Stomach smooth muscle (tissue), 2 donors: ENCODE measurements around the gene RASL10B.
A peak's percentile ranks its signal among the peaks of the same experiment; 100 is the strongest.

Source experiments
- H3K27ac ChIP-seq: one replicate; pipeline ENCODE4 v1.7.0; 2013; ENCODE audit warnings: mild to moderate bottlenecking, low read length, inconsistent platforms
- H3K27me3 ChIP-seq, 2 donors: one replicate each; pipeline ENCODE4 v1.7.0; 2013; ENCODE audit warnings: low read length in 2 of 2; ENCODE audit not compliant: insufficient read depth in 2 of 2, control insufficient read depth in 1 of 2
- H3K36me3 ChIP-seq, 2 donors: one replicate each; pipeline ENCODE4 v1.7.0; 2013; ENCODE audit warnings: low read length in 2 of 2; ENCODE audit not compliant: control insufficient read depth in 2 of 2, insufficient read depth in 2 of 2
- H3K4me1 ChIP-seq: one replicate; pipeline ENCODE4 v1.7.0; 2013; ENCODE audit warnings: low read length; ENCODE audit not compliant: control insufficient read depth, insufficient read depth
- H3K4me3 ChIP-seq, 2 donors: one replicate each; pipeline ENCODE4 v1.7.0; 2013; ENCODE audit warnings: low read length in 2 of 2
- H3K9ac ChIP-seq, 2 donors: one replicate each; pipeline ENCODE4 v1.7.0; 2013; ENCODE audit warnings: low read length in 2 of 2, mild to moderate bottlenecking in 1 of 2
- H3K9me3 ChIP-seq, 2 donors: one replicate each; pipeline ENCODE4 v1.7.0; 2013; ENCODE audit warnings: low read length in 2 of 2; ENCODE audit not compliant: control insufficient read depth in 2 of 2
- donor health status: healthy.
- donor health status: Pancreatic carcinoma.

RASL10B gene, protein sequence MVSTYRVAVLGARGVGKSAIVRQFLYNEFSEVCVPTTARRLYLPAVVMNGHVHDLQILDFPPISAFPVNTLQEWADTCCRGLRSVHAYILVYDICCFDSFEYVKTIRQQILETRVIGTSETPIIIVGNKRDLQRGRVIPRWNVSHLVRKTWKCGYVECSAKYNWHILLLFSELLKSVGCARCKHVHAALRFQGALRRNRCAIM

GRCh38 chr17:35731239-35731916 lies at the start of gene RASL10B:
RASL10B (plus strand) TSS chr17:35731639; CDS start chr17:35735185, 3,546 bp downstream.
- Histone ChIP-seq H3K27ac (no peak within 1 kb of the TSS), H3K9ac (peak within 1 kb of the TSS; percentile 42 to 56), H3K27me3 (no peaks in the 10 kb centered on the region), H3K36me3 (no peaks in the 10 kb centered on the region), H3K4me1 (peaks cover 17% of the 10 kb centered on the region), H3K4me3 (peak within 1 kb of the TSS; percentile 71), H3K9me3 (no peaks in the 10 kb centered on the region)

GRCh38 chr17:35683591-35683990 lies 47.8 kb upstream of the RASL10B start:
- no peak overlapping the region for H3K9ac ChIP-seq
- H3K36me3 ChIP-seq = peaks cover 14 to 35% of the 10 kb centered on the region in 2 donors
- no peak overlapping the region for H3K4me3 ChIP-seq
- H3K9me3 ChIP-seq = no peaks in the 10 kb centered on the region
- no peaks in the 10 kb centered on the region for H3K4me1 ChIP-seq
- no peak overlapping the region for H3K27ac ChIP-seq
- H3K27me3 ChIP-seq = no peaks in the 10 kb centered on the region

DNA sequence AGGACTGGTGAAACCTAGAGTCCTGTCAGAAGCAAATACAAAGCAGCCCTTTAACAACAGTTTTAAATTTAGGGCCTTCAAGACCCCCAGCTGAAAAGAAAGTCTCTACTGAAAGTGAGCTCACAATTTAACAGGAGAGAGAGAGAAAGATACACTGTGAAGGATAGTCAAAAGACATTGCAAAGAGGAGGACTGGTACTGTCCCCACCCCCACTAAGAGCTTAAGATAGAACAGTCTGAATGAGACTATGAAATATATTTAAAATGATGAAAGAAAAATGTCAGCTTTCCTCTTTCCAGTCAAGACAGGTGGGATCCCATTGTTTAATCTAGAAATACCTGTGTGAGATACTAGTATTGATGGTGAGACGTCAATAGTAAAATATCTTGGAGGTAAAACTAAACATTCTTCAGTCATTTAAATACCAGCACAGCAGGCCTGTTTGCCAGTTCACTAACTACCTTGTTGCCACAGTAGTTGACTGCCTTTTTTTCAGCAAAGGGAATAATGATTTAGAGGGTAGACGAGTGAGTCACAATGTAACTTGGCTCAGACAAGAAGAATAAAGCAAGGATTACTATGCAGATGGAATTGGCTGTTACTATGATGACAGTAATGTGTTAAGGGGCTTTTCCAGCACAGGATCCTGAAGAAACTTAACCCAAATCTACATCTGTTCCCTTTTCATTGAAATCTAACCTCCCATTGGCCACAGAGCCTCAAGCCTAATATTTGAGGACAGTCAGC lies 47.2 kb upstream of the RASL10B start:
- H3K9ac ChIP-seq = no peak overlapping the region
- no peaks in the 10 kb centered on the region for H3K9me3 ChIP-seq
- peaks cover 14 to 35% of the 10 kb centered on the region in 2 donors for H3K36me3 ChIP-seq
- H3K27me3 ChIP-seq = no peaks in the 10 kb centered on the region
- no peak overlapping the region for H3K4me3 ChIP-seq
- H3K4me1 ChIP-seq = no peaks in the 10 kb centered on the region
- no peak overlapping the region for H3K27ac ChIP-seq

GRCh38 chr17:35692512-35693210 lies 38.8 kb upstream of the RASL10B start:
- Histone ChIP-seq H3K27me3 (no peaks in the 10 kb centered on the region), H3K9me3 (no peaks in the 10 kb centered on the region), H3K9ac (no peak overlapping the region), H3K36me3 (peaks cover 23 to 24% of the 10 kb centered on the region in 2 donors), H3K4me3 (no peak overlapping the region), H3K4me1 (no peaks in the 10 kb centered on the region), H3K27ac (no peak overlapping the region)

DNA sequence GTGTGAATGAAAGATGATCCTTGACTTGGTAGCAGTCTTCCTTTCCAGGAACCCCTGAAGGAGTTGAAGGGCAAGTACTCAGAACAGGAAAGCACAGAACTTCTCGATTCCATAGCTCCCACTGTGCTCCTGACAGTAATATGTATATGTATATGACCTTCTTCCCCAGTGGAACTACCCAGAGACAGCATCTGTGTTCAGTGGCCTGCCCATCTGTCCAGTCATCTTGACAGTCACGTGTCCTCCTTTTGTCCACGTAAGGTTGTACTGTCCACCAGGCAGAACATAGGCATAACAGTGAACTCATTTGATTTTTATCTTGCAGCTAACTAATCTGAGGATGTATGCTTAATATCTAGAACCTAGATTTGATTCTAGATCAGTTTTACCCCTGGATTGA lies 37.8 kb upstream of the RASL10B start:
- no peaks in the 10 kb centered on the region for H3K9me3 ChIP-seq
- no peak overlapping the region for H3K27ac ChIP-seq
- no peaks in the 10 kb centered on the region for H3K27me3 ChIP-seq
- no peaks in the 10 kb centered on the region for H3K4me1 ChIP-seq
- no peak overlapping the region for H3K9ac ChIP-seq
- no peak overlapping the region for H3K4me3 ChIP-seq
- peaks cover 23 to 24% of the 10 kb centered on the region in 2 donors for H3K36me3 ChIP-seq

DNA sequence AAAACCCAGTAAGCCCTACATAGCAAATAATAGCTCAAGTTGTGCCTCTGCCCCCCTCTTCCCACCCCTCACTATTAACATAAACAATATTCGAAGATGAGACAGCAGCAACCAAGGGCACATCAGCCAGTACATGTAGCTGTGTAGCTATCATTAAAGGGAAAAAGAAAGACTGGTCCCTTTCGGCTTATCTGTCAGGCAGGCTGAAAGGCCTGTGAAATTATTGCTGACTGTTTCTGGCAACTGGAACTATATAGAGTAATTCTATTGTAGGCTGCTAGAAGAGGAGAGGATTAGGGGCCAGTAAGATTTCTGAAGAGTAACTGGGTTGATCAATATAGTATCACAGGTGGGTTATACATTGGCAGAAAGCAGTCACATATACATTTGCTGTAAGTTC lies 36.5 kb upstream of the RASL10B start:
- H3K27ac ChIP-seq = no peak overlapping the region
- no peaks in the 10 kb centered on the region for H3K4me1 ChIP-seq
- no peaks in the 10 kb centered on the region for H3K27me3 ChIP-seq
- no peak overlapping the region for H3K4me3 ChIP-seq
- H3K9ac ChIP-seq = no peak overlapping the region
- no peaks in the 10 kb centered on the region for H3K9me3 ChIP-seq
- H3K36me3 ChIP-seq = peaks cover 23 to 24% of the 10 kb centered on the region in 2 donors

DNA sequence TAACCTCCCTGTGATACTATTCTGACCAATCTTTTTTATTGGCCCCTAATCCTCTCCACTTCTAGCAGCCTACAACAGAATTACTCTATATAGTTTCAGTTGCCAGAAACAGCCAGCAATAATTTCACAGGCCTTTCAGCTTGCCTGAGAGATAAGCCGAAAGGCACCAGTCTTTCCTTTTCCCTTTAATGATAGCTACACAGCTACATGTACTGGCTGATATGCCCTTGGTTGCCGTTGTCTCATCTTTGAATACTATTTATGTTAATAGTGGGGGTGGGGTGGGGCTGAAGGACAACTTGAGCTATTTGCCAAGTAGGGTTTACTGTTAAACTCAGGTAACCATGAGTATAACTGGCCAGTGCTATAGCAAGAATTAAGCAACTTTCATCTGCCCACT lies 35.8 kb upstream of the RASL10B start:
- Histone ChIP-seq H3K27me3 (no peaks in the 10 kb centered on the region), H3K36me3 (peaks cover 21 to 24% of the 10 kb centered on the region in 2 donors), H3K27ac (no peak overlapping the region), H3K4me1 (no peaks in the 10 kb centered on the region), H3K9ac (no peak overlapping the region), H3K9me3 (no peaks in the 10 kb centered on the region), H3K4me3 (no peak overlapping the region)

GRCh38 chr17:35698800-35699199 lies 32.6 kb upstream of the RASL10B start:
- Histone ChIP-seq H3K27me3 (no peaks in the 10 kb centered on the region), H3K27ac (no peak overlapping the region), H3K9me3 (no peaks in the 10 kb centered on the region), H3K36me3 (peaks cover 12 to 16% of the 10 kb centered on the region in 2 donors), H3K4me3 (no peak overlapping the region), H3K4me1 (no peaks in the 10 kb centered on the region), H3K9ac (no peak overlapping the region)

- H3K27ac ChIP-seq = no peak overlapping the region
- no peaks in the 10 kb centered on the region for H3K27me3 ChIP-seq
- H3K9ac ChIP-seq = no peak overlapping the region
- H3K36me3 ChIP-seq = peaks cover 6 to 10% of the 10 kb centered on the region in 2 donors
- H3K9me3 ChIP-seq = no peaks in the 10 kb centered on the region
- H3K4me1 ChIP-seq = no peaks in the 10 kb centered on the region
- no peak overlapping the region for H3K4me3 ChIP-seq
Observed at GRCh38 chr17:35700150-35700549, 31.3 kb upstream of the RASL10B start.

- Histone ChIP-seq H3K27ac (no peak overlapping the region), H3K9me3 (no peaks in the 10 kb centered on the region), H3K27me3 (no peaks in the 10 kb centered on the region), H3K36me3 (no peaks in the 10 kb centered on the region), H3K9ac (no peak overlapping the region), H3K4me3 (no peak overlapping the region), H3K4me1 (no peaks in the 10 kb centered on the region)
Observed at GRCh38 chr17:35701491-35701890, 29.9 kb upstream of the RASL10B start.
